NT2/D1 (cell line): ENCODE measurements around the gene TOM1L2.

Source experiments
- YY1 ChIP-seq: IDR thresholded peaks from 2 replicates; pipeline ENCODE4 v1.6.1; 2011; ENCODE audit not compliant: insufficient read length, insufficient read depth
- ZNF274 ChIP-seq: IDR thresholded peaks from 2 replicates; pipeline ENCODE4 v1.6.1; 2011; ENCODE audit warnings: mild to moderate bottlenecking, low read depth, low read length

GRCh38 chr17:18016426-18016825, 44.2 kb upstream of the TOM1L2 start:
- TF ChIP-seq YY1: no peak
- no peak for TF ChIP-seq ZNF274
